Vagina (tissue), 2 donors: ENCODE data around the gene DBR1.

ENCODE experiments used
- POLR2A ChIP-seq, 2 donors: fragments of 450-650 bp; IDR thresholded peaks; one replicate each; pipeline ENCODE4 v1.6.1; 2017; ENCODE audit warnings: antibody characterized with exemption in 2 of 2, mild to moderate bottlenecking in 2 of 2, moderate library complexity in 2 of 2
- POLR2AphosphoS5 ChIP-seq, 2 donors: sonication (generic); formaldehyde crosslinking; IDR thresholded peaks; one replicate each; pipeline ENCODE4 v1.9.0; 2017; ENCODE audit warnings: antibody characterized with exemption in 2 of 2, mild to moderate bottlenecking in 2 of 2, low read depth in 1 of 2; ENCODE audit not compliant: insufficient read depth in 1 of 2

GRCh38 chr3:138132239-138132638, 42.5 kb downstream of the DBR1 start, which contains the start of gene A4GNT:
- TF ChIP-seq POLR2AphosphoS5 (IDR thresholded peaks at IDR 0.05; ENCODE audit: insufficient read depth in 1 of 2, low read depth in 1 of 2), result no peak
- no peak for TF ChIP-seq POLR2A (IDR thresholded peaks at IDR 0.05)
